HepG2 (cell line): ENCODE results near the gene TAS1R3. TPM values are rescaled to one million over a fixed set of nuclear protein-coding genes. Genes with fewer than 3 reads are reported as not detected.

Experiments
- GABPB1 ChIP-seq: IDR thresholded peaks from 2 replicates; pipeline ENCODE4 v1.6.1; 2016; ENCODE audit warnings: mild to moderate bottlenecking, missing genetic modification reagents, moderate library complexity, missing compliant biosample characterization
- HDAC2 ChIP-seq: sonication (generic); formaldehyde crosslinking; IDR thresholded peaks from 2 replicates; pipeline ENCODE4 v1.4.0; 2020; ENCODE audit warnings: missing genetic modification reagents
- JUNB ChIP-seq: sonication (generic); formaldehyde crosslinking; IDR thresholded peaks from 2 replicates; pipeline ENCODE4 v1.8.0; 2022; ENCODE audit warnings: missing genetic modification reagents, mild to moderate bottlenecking, borderline replicate concordance
- KDM6A ChIP-seq: IDR thresholded peaks from 2 replicates; pipeline ENCODE4 v1.6.1; 2016; ENCODE audit warnings: low read depth
- MEF2D ChIP-seq: sonication (generic); formaldehyde crosslinking; IDR thresholded peaks from 2 replicates; pipeline ENCODE4 v1.5.1; 2020; ENCODE audit warnings: mild to moderate bottlenecking, missing genetic modification reagents
- NCOA2 ChIP-seq: sonication (generic); formaldehyde crosslinking; IDR thresholded peaks from 2 replicates; pipeline ENCODE4 v1.8.0; 2022; ENCODE audit warnings: inconsistent platforms
- NRL ChIP-seq: sonication (generic); formaldehyde crosslinking; IDR thresholded peaks from 2 replicates; pipeline ENCODE4 v1.5.0; 2020; ENCODE audit warnings: missing genetic modification reagents, mild to moderate bottlenecking, moderate library complexity, borderline replicate concordance
- YEATS4 ChIP-seq: sonication (generic); formaldehyde crosslinking; IDR thresholded peaks from 2 replicates; pipeline ENCODE4 v1.4.0; 2020; ENCODE audit warnings: missing genetic modification reagents, borderline replicate concordance
- ZBTB20 ChIP-seq: sonication (generic); formaldehyde crosslinking; IDR thresholded peaks from 2 replicates; pipeline ENCODE4 v1.8.1; 2023; ENCODE audit warnings: missing genetic modification reagents, low read depth, mild to moderate bottlenecking, borderline replicate concordance
- ZNF468 ChIP-seq: sonication (generic); formaldehyde crosslinking; IDR thresholded peaks from 2 replicates; pipeline ENCODE4 v1.8.0; 2022; ENCODE audit warnings: mild to moderate bottlenecking, moderate library complexity, missing genetic modification reagents
- ZNF879 ChIP-seq: sonication (generic); formaldehyde crosslinking; IDR thresholded peaks from 2 replicates; pipeline ENCODE4 v1.8.1; 2023; ENCODE audit warnings: missing genetic modification reagents
- ZSCAN20 ChIP-seq: sonication (generic); formaldehyde crosslinking; IDR thresholded peaks from 2 replicates; pipeline ENCODE4 v1.4.0; 2020; ENCODE audit warnings: missing genetic modification reagents, mild to moderate bottlenecking, borderline replicate concordance
- ZSCAN25 ChIP-seq: sonication (generic); formaldehyde crosslinking; IDR thresholded peaks from 2 replicates; pipeline ENCODE4 v1.8.0; 2022; ENCODE audit warnings: mild to moderate bottlenecking, missing genetic modification reagents
- polyA plus RNA-seq, 8 experiments: library from polyadenylated mRNA; depleted of rRNA in 3 of 8; stranded (reverse) in 7 of 8; unstranded in 1 of 8; fragments of >200 nt; fragmentation: Illumina TruSeq in 4 of 8; extraction: Trizol in 4 of 8; gene quantifications; 2 replicates each; pipeline versions ENCODE4 v1.2.1 to v1.2.3, GENCODE V29; 2011 to 2016; ENCODE audit warnings: low read depth in 4 of 8, missing spikeins in 1 of 8, mixed read lengths in 1 of 8; ENCODE audit not compliant: insufficient read depth in 1 of 8
- total RNA-seq, 5 experiments: library from RNA; depleted of rRNA; stranded (reverse); fragments of >200 nt; fragmentation: Illumina TruSeq; extraction: Trizol; gene quantifications; 2 replicates each; pipeline ENCODE4 v1.2.3, GENCODE V29; 2016; ENCODE audit warnings: low read depth in 1 of 5
- TF ChIP-seq, protein P1 (sequence below): sonication (generic); formaldehyde crosslinking; IDR thresholded peaks from 2 replicates; pipeline ENCODE4 v1.4.0; 2020; ENCODE audit warnings: missing genetic modification reagents
- TF ChIP-seq, protein P2 (sequence below): sonication (generic); formaldehyde crosslinking; IDR thresholded peaks from 2 replicates; pipeline ENCODE4 v1.5.0; 2020; ENCODE audit warnings: missing genetic modification reagents, mild to moderate bottlenecking, borderline replicate concordance
- TF ChIP-seq, protein P3 (sequence below): sonication (generic); formaldehyde crosslinking; IDR thresholded peaks from 2 replicates; pipeline ENCODE4 v1.4.0; 2020; ENCODE audit warnings: mild to moderate bottlenecking, missing genetic modification reagents

The TAS1R3 gene
- total and polyA plus RNA-seq, 2 of the 13 experiments (the other 11 are each of a cell fraction or from before 2014, with no cell fraction given) = 0.13 to 0.15 TPM

DNA sequence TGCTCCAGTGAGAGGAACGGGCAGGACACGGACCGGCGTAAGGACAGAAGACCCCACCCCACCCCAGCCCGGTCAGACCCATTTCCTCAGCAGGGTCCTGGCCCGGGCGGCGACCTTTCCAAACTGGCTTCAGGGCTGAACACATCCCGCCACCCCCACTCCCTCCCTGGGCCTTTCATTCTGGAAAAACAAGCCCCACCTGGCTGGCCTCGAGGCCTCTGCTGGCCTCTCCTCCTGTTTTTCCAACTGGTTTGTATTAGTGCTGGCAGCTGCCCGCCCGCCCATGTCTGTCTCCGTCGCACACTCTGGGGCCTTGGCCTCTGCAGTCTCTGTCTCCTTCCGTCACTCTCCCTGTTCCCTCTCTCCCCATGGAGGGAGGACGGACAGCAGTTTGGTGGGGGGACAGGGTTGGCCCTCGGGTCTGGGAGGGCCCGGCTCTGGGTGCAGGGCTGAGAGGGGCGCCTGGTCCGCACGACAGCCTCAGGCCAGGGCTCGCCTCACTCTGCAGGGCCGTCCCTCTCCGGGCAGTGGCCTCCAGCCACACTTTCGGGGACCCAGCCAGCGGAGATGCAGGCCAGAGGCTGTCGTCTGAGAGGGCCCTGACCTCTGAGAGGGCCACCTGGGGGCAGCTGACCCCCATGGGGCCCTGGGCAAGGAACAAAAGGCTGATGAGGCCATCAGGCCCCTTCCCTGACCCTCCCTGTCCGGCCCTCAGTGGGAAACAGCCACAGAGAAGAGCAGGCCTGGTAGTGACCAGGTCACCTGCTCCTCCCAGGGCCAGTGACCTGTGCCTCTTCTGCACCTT is 28.8 kb downstream of the TAS1R3 start (continued):
- TF ChIP-seq JUNB (no peak), NRL (CRISPR knock-in tag) (no peak), ZNF468 (CRISPR knock-in tag) (no peak), ZNF879 (no peak), ZSCAN20 (0 out of 2 replicates have a peak, but pooled peaks have one; percentile 45), YEATS4 (CRISPR knock-in tag) (peak; percentile 59; the same call in 1 of the 2 replicates), KDM6A (CRISPR knock-in tag) (peak; percentile 30; the same call in 1 of the 2 replicates), GABPB1 (CRISPR knock-in tag) (peak; percentile 44; the same call in 1 of the 2 replicates), MEF2D (no peak), HDAC2 (peak; percentile 11; the same call in 1 of the 2 replicates), NCOA2 (CRISPR knock-in tag) (peak; percentile 53), ZSCAN25 (CRISPR knock-in tag) (0 out of 2 replicates have a peak, but pooled peaks have one; percentile 63), ZBTB20 (no peak)
- TF ChIP-seq, protein P1, sequence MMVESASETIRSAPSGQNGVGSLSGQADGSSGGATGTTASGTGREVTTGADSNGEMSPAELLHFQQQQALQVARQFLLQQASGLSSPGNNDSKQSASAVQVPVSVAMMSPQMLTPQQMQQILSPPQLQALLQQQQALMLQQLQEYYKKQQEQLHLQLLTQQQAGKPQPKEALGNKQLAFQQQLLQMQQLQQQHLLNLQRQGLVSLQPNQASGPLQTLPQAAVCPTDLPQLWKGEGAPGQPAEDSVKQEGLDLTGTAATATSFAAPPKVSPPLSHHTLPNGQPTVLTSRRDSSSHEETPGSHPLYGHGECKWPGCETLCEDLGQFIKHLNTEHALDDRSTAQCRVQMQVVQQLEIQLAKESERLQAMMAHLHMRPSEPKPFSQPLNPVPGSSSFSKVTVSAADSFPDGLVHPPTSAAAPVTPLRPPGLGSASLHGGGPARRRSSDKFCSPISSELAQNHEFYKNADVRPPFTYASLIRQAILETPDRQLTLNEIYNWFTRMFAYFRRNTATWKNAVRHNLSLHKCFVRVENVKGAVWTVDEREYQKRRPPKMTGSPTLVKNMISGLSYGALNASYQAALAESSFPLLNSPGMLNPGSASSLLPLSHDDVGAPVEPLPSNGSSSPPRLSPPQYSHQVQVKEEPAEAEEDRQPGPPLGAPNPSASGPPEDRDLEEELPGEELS = no peak; the same call in none of the 2 replicates
- TF ChIP-seq, protein P2, sequence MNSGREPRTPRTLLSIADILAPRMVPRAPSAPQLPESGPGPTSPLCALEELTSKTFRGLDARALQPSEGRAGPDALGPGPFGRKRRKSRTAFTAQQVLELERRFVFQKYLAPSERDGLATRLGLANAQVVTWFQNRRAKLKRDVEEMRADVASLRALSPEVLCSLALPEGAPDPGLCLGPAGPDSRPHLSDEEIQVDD (CRISPR knock-in tag) = peak; percentile 46; the same call in 1 of the 2 replicates
- TF ChIP-seq, protein P3, sequence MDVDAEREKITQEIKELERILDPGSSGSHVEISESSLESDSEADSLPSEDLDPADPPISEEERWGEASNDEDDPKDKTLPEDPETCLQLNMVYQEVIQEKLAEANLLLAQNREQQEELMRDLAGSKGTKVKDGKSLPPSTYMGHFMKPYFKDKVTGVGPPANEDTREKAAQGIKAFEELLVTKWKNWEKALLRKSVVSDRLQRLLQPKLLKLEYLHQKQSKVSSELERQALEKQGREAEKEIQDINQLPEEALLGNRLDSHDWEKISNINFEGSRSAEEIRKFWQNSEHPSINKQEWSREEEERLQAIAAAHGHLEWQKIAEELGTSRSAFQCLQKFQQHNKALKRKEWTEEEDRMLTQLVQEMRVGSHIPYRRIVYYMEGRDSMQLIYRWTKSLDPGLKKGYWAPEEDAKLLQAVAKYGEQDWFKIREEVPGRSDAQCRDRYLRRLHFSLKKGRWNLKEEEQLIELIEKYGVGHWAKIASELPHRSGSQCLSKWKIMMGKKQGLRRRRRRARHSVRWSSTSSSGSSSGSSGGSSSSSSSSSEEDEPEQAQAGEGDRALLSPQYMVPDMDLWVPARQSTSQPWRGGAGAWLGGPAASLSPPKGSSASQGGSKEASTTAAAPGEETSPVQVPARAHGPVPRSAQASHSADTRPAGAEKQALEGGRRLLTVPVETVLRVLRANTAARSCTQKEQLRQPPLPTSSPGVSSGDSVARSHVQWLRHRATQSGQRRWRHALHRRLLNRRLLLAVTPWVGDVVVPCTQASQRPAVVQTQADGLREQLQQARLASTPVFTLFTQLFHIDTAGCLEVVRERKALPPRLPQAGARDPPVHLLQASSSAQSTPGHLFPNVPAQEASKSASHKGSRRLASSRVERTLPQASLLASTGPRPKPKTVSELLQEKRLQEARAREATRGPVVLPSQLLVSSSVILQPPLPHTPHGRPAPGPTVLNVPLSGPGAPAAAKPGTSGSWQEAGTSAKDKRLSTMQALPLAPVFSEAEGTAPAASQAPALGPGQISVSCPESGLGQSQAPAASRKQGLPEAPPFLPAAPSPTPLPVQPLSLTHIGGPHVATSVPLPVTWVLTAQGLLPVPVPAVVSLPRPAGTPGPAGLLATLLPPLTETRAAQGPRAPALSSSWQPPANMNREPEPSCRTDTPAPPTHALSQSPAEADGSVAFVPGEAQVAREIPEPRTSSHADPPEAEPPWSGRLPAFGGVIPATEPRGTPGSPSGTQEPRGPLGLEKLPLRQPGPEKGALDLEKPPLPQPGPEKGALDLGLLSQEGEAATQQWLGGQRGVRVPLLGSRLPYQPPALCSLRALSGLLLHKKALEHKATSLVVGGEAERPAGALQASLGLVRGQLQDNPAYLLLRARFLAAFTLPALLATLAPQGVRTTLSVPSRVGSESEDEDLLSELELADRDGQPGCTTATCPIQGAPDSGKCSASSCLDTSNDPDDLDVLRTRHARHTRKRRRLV (CRISPR knock-in tag) = peak; percentile 49; the same call in 1 of the 2 replicates
